H9 (cell line): ENCODE data around the gene STK10. TPM values are rescaled to one million over a fixed set of nuclear protein-coding genes. Genes with fewer than 3 reads are reported as not detected.

Experiments
- DNase-seq: peaks from one replicate; pipeline ENCODE4 v3.0.0-alpha.2; 2017
- H2AFZ ChIP-seq: one replicate; pipeline ENCODE4 v1.6.1; 2013; ENCODE audit warnings: mild to moderate bottlenecking, low read length, control low read depth, moderate library complexity
- H2AK5ac ChIP-seq: 2 replicates; pipeline ENCODE4 v1.6.1; 2013; ENCODE audit warnings: low read length, control low read depth, mixed read lengths; ENCODE audit not compliant: insufficient read length
- H2BK120ac ChIP-seq: one replicate; pipeline ENCODE4 v1.6.1; 2013; ENCODE audit warnings: low read depth, mild to moderate bottlenecking, low read length, control low read depth, inconsistent platforms; ENCODE audit not compliant: poor library complexity, severe bottlenecking
- H2BK12ac ChIP-seq: 2 replicates; pipeline ENCODE4 v1.6.1; 2013; ENCODE audit warnings: low read length, control low read depth, mixed read lengths, low read depth; ENCODE audit not compliant: insufficient read length
- H2BK15ac ChIP-seq: 2 replicates; pipeline ENCODE4 v1.6.1; 2013; ENCODE audit warnings: low read depth, low read length, control low read depth
- H2BK20ac ChIP-seq: one replicate; pipeline ENCODE4 v1.6.1; 2013; ENCODE audit warnings: low read depth, mild to moderate bottlenecking, low read length, control low read depth, inconsistent platforms; ENCODE audit not compliant: poor library complexity, severe bottlenecking
- H2BK5ac ChIP-seq: 2 replicates; pipeline ENCODE4 v1.6.1; 2013; ENCODE audit warnings: low read length, control low read depth, mixed read lengths; ENCODE audit not compliant: insufficient read length
- H3K14ac ChIP-seq: 2 replicates; pipeline ENCODE4 v1.6.1; 2013; ENCODE audit warnings: low read length, control low read depth; ENCODE audit not compliant: insufficient read depth
- H3K18ac ChIP-seq: 2 replicates; pipeline ENCODE4 v1.6.1; 2013; ENCODE audit warnings: low read depth, mild to moderate bottlenecking, mixed read lengths, low read length, control low read depth; ENCODE audit not compliant: insufficient read length
- H3K23ac ChIP-seq: 2 replicates; pipeline ENCODE4 v1.6.1; 2013; ENCODE audit warnings: low read length, control low read depth, mixed read lengths, low read depth; ENCODE audit not compliant: insufficient read length
- H3K23me2 ChIP-seq: 2 replicates; pipeline ENCODE4 v1.6.1; 2013; ENCODE audit warnings: low read depth, mild to moderate bottlenecking, mixed read lengths, low read length, control low read depth; ENCODE audit not compliant: insufficient read length, poor library complexity, severe bottlenecking
- H3K27ac ChIP-seq: 2 replicates; pipeline ENCODE4 v1.5.1; 2013; ENCODE audit warnings: low read length, control low read depth, mixed read lengths, low read depth; ENCODE audit not compliant: insufficient read length
- H3K27me3 ChIP-seq: 2 replicates; pipeline ENCODE4 v1.6.1; 2013; ENCODE audit warnings: low read length, control low read depth, inconsistent platforms; ENCODE audit not compliant: insufficient read depth
- H3K4ac ChIP-seq: 2 replicates; pipeline ENCODE4 v1.6.1; 2013; ENCODE audit warnings: low read depth, mild to moderate bottlenecking, control low read depth, inconsistent platforms, low read length, moderate library complexity
- H3K4me1 ChIP-seq: 2 replicates; pipeline ENCODE4 v1.6.1; 2013; ENCODE audit warnings: low read length, control low read depth, inconsistent platforms; ENCODE audit not compliant: insufficient read depth
- H3K4me2 ChIP-seq: 2 replicates; pipeline ENCODE4 v1.6.1; 2013; ENCODE audit warnings: low read length, control low read depth, mixed read lengths; ENCODE audit not compliant: insufficient read length, insufficient read depth
- H3K56ac ChIP-seq: 2 replicates; pipeline ENCODE4 v1.6.1; 2013; ENCODE audit warnings: low read depth, mild to moderate bottlenecking, mixed read lengths, low read length, control low read depth; ENCODE audit not compliant: insufficient read length
- H3K79me1 ChIP-seq: 2 replicates; pipeline ENCODE4 v1.6.1; 2013; ENCODE audit warnings: low read depth, mild to moderate bottlenecking, moderate library complexity, low read length, control low read depth, inconsistent platforms; ENCODE audit not compliant: insufficient read depth, poor library complexity, severe bottlenecking
- H3K79me2 ChIP-seq: 2 replicates; pipeline ENCODE4 v1.6.1; 2013; ENCODE audit warnings: low read length, control low read depth, inconsistent platforms; ENCODE audit not compliant: insufficient read depth
- H3K9ac ChIP-seq: 2 replicates; pipeline ENCODE4 v1.6.1; 2013; ENCODE audit warnings: low read length, control low read depth, mixed read lengths; ENCODE audit not compliant: insufficient read length; ENCODE audit errors: extremely low read depth
- H3K9me3 ChIP-seq: one replicate; pipeline ENCODE4 v1.6.1; 2013; ENCODE audit warnings: low read depth, low read length, inconsistent platforms; ENCODE audit not compliant: control insufficient read depth
- H3T11ph ChIP-seq: one replicate; pipeline ENCODE4 v1.6.1; 2013; ENCODE audit warnings: mild to moderate bottlenecking, low read length, control low read depth, inconsistent platforms
- H4K20me1 ChIP-seq: one replicate; pipeline ENCODE4 v1.6.1; 2013; ENCODE audit not compliant: control insufficient read depth, insufficient read length, insufficient read depth
- H4K5ac ChIP-seq: 2 replicates; pipeline ENCODE4 v1.6.1; 2013; ENCODE audit warnings: low read depth, mild to moderate bottlenecking, mixed read lengths, low read length, control low read depth; ENCODE audit not compliant: insufficient read length
- H4K8ac ChIP-seq: replicated peaks from 2 replicates; pipeline ENCODE4 v1.6.1; 2013; ENCODE audit warnings: low read length, control low read depth, mixed read lengths, low read depth; ENCODE audit not compliant: insufficient read length
- H4K91ac ChIP-seq: 2 replicates; pipeline ENCODE4 v1.6.1; 2013; ENCODE audit warnings: low read depth, mild to moderate bottlenecking, moderate library complexity, mixed read lengths, low read length, control low read depth; ENCODE audit not compliant: insufficient read length
- H3K27ac Mint-ChIP-seq, 3 experiments: 2 replicates in 2 of 3; 3 replicates in 1 of 3; pipeline ENCODE4 v1.8.0; 2020 to 2021; ENCODE audit warnings: mixed read lengths in 3 of 3, mild to moderate bottlenecking in 1 of 3, moderate library complexity in 1 of 3
- H3K27me3 Mint-ChIP-seq: 2 replicates; pipeline ENCODE4 v1.8.0; 2021; ENCODE audit warnings: low read depth, mild to moderate bottlenecking, moderate library complexity, mixed read lengths
- H3K36me3 Mint-ChIP-seq, 3 experiments: 2 replicates in 2 of 3; 3 replicates in 1 of 3; pipeline ENCODE4 v1.8.0; 2020 to 2021; ENCODE audit warnings: low read depth in 3 of 3, mixed read lengths in 3 of 3; ENCODE audit not compliant: insufficient read depth in 1 of 3
- H3K4me1 Mint-ChIP-seq, 2 experiments: 2 replicates each; pipeline ENCODE4 v1.8.0; 2020; ENCODE audit warnings: mixed read lengths in 2 of 2
- H3K4me3 Mint-ChIP-seq, 2 experiments: 2 replicates in 1 of 2; 3 replicates in 1 of 2; pipeline ENCODE4 v1.8.0; 2020 to 2021; ENCODE audit warnings: mild to moderate bottlenecking in 2 of 2, mixed read lengths in 2 of 2, moderate library complexity in 1 of 2
- H3K9me3 Mint-ChIP-seq, 2 experiments: 2 replicates in 1 of 2; 3 replicates in 1 of 2; pipeline ENCODE4 v1.8.0; 2020; ENCODE audit warnings: mild to moderate bottlenecking in 2 of 2, mixed read lengths in 2 of 2, moderate library complexity in 1 of 2
- WGBS: extraction: QIAGEN DNeasy Blood & Tissue Kit; methylation state at CpG from one replicate; pipeline ENCODE4 v1.1.7; 2013; ENCODE audit warnings: missing lambda C conversion rate, low lambda C conversion rate, mixed read lengths; ENCODE audit not compliant: insufficient read length; ENCODE audit errors: extremely low coverage; 5-methylcytosine and 5-hydroxymethylcytosine counted together
- total RNA-seq: library from RNA; stranded (reverse); gene quantifications from 2 replicates; pipeline ENCODE4 v1.2.1, GENCODE V29; 2021
- TF ChIP-seq, protein P1 (sequence below): fragments of 200-600 bp; sonication (generic); conservative IDR thresholded peaks from 3 replicates; pipeline ENCODE4 v1.8.0; 2021; ENCODE audit warnings: antibody characterized with exemption, mild to moderate bottlenecking

Gene STK10
- total RNA-seq, 1 experiment from 2014 or later: 14.6 TPM

DNA sequence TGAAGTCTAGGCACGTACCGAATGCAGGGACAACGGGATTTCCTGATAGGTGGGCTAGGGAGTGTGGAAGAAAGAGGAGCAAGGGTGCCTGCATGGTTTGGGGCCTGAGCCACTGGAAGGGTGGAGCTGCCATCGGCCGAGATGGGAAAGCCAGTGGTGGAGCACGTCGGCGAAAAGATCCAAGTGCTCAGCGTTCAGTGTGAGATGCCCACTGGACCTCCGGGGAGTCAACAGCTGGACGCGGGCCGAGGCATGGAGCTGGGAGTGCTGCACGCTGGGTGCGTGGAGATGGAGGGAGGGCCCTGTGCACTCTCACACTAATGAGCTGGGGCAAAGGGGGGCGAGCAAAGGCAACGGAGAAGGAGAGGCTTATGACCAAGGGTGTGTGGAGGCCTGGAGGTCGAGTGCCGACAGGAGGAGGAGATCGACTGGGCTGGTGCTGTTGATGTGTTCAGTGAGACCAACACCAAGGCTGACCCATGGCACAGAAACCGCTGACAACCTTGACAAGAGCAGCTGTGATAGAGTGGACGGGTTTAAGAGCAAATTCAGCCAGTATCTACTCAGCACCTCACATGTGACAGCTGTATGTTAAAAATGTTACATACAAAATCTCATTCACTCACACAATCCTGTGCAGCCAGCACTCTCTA is 85.7 kb downstream of the STK10 start:
- Histone ChIP-seq H3K4ac (no peak overlapping the region), H3K18ac (peak overlapping the region; percentile 33), H2BK12ac (no peak overlapping the region), H4K5ac (no peak overlapping the region), H3K56ac (no peak overlapping the region), H3K9ac (peak overlapping the region; percentile 30), H3K4me1 (peaks cover 8% of the 10 kb centered on the region; the same call in 1 of the 2 replicates), H4K8ac (no peak overlapping the region), H2AFZ (no peak overlapping the region), H2AK5ac (no peak overlapping the region), H3K9me3 (no peaks in the 10 kb centered on the region), H2BK5ac (no peak overlapping the region), H3K79me2 (no peaks in the 10 kb centered on the region), H2BK120ac (no peak overlapping the region), H3K4me2 (no peak overlapping the region), H3K23me2 (no peaks in the 10 kb centered on the region), H2BK15ac (no peak overlapping the region), H4K91ac (no peak overlapping the region), H3K27me3 (no peaks in the 10 kb centered on the region), H3K23ac (no peak overlapping the region), H3T11ph (no peak overlapping the region), H4K20me1 (no peaks in the 10 kb centered on the region), H2BK20ac (no peak overlapping the region), H3K27ac (no peak overlapping the region), H3K14ac (no peak overlapping the region), H3K79me1 (no peaks in the 10 kb centered on the region)
- no CpG with 5 or more reads among the region's 22 CpGs for WGBS
- H3K4me3 Mint-ChIP-seq: 0 out of 5 replicates have a peak overlapping the region, but pooled peaks of 1 of the 2 experiments have one; percentile 28
- H3K27ac Mint-ChIP-seq: peak overlapping the region in 2 of 3 experiments; percentile 20 to 39; a peak in 4 of 7 replicates
- TF ChIP-seq, protein P1, sequence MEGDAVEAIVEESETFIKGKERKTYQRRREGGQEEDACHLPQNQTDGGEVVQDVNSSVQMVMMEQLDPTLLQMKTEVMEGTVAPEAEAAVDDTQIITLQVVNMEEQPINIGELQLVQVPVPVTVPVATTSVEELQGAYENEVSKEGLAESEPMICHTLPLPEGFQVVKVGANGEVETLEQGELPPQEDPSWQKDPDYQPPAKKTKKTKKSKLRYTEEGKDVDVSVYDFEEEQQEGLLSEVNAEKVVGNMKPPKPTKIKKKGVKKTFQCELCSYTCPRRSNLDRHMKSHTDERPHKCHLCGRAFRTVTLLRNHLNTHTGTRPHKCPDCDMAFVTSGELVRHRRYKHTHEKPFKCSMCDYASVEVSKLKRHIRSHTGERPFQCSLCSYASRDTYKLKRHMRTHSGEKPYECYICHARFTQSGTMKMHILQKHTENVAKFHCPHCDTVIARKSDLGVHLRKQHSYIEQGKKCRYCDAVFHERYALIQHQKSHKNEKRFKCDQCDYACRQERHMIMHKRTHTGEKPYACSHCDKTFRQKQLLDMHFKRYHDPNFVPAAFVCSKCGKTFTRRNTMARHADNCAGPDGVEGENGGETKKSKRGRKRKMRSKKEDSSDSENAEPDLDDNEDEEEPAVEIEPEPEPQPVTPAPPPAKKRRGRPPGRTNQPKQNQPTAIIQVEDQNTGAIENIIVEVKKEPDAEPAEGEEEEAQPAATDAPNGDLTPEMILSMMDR: no peak
- H3K36me3 Mint-ChIP-seq: peaks cover 6 to 11% (median 7%) of the 10 kb centered on the region in 3 experiments; a peak in 5 of 7 replicates
- no peaks in the 10 kb centered on the region for H3K9me3 Mint-ChIP-seq
- H3K4me1 Mint-ChIP-seq: peaks cover 33 to 38% of the 10 kb centered on the region in 2 experiments
- H3K27me3 Mint-ChIP-seq: no peaks in the 10 kb centered on the region
- no peak for DNase-seq
